GM12878 (cell line): Measurements from ENCODE around the gene ALG8.

Experiments used
- ASH2L ChIP-seq: fragments of 300-600, 200-600 bp; sonication (generic); IDR thresholded peaks from 2 replicates; pipeline ENCODE4 v1.6.1; 2017; ENCODE audit warnings: low read depth, mild to moderate bottlenecking, borderline replicate concordance
- EGR1 ChIP-seq, 2 experiments: IDR thresholded peaks; 1 replicate in 1 of 2; 2 replicates in 1 of 2; pipeline ENCODE4 v1.6.1; 2011 to 2012; ENCODE audit warnings: low read depth in 2 of 2, low read length in 2 of 2, borderline replicate concordance in 1 of 2, mild to moderate bottlenecking in 1 of 2, moderate library complexity in 1 of 2
- EP300 ChIP-seq, 2 experiments: fragments of 150-350 bp in 1 of 2; IDR thresholded peaks; 2 replicates each; pipeline ENCODE4 v1.6.1; 2011 to 2012; ENCODE audit warnings: low read depth in 2 of 2, low read length in 2 of 2, borderline replicate concordance in 1 of 2, improper control_type of control experiment in 1 of 2, inconsistent platforms in 1 of 2; ENCODE audit not compliant: control insufficient read depth in 1 of 2
- EZH2 ChIP-seq: IDR thresholded peaks from 2 replicates; pipeline ENCODE4 v1.6.1; 2012; ENCODE audit warnings: low read depth, mild to moderate bottlenecking, control low read depth, inconsistent platforms, low read length, borderline replicate concordance; ENCODE audit not compliant: control insufficient read depth
- KAT2A ChIP-seq: conservative IDR thresholded peaks from 2 replicates; pipeline ENCODE4 v1.6.1; 2011; ENCODE audit warnings: low read depth, low read length; ENCODE audit not compliant: control insufficient read depth
- POLR2A ChIP-seq: IDR thresholded peaks from 2 replicates; pipeline ENCODE4 v1.6.1; 2011; ENCODE audit warnings: low read depth, mild to moderate bottlenecking, low read length
- RBBP5 ChIP-seq: fragments of 200-600 bp; sonication (generic); conservative IDR thresholded peaks from 2 replicates; pipeline ENCODE4 v1.6.1; 2016
- RCOR1 ChIP-seq: conservative IDR thresholded peaks from 2 replicates; pipeline ENCODE4 v1.6.1; 2012; ENCODE audit warnings: low read depth, low read length, improper control_type of control experiment
- RELA ChIP-seq: fragments of 450-650 bp; IDR thresholded peaks from 2 replicates; pipeline ENCODE4 v1.8.0; 2014; ENCODE audit warnings: borderline replicate concordance; ENCODE audit not compliant: partially characterized antibody
- ZBTB40 ChIP-seq: fragments of 450-650 bp; IDR thresholded peaks from 2 replicates; pipeline ENCODE4 v1.6.1; 2016; ENCODE audit warnings: mild to moderate bottlenecking, moderate library complexity, borderline replicate concordance
- ZNF217 ChIP-seq: fragments of 450-650 bp; IDR thresholded peaks from 2 replicates; pipeline ENCODE4 v1.6.1; 2017; ENCODE audit warnings: antibody characterized with exemption, mild to moderate bottlenecking
- TF ChIP-seq, protein P1 (sequence below), 3 experiments: IDR thresholded peaks in 2 of 3; conservative IDR thresholded peaks in 1 of 3; 2 replicates each; pipeline ENCODE4 v1.5.1; 2011; ENCODE audit warnings: low read depth in 3 of 3, low read length in 3 of 3, mild to moderate bottlenecking in 3 of 3, control low read depth in 2 of 3, moderate library complexity in 2 of 3, inconsistent platforms in 1 of 3, mixed read lengths in 1 of 3; ENCODE audit not compliant: control insufficient read depth in 2 of 3, insufficient read depth in 1 of 3; ENCODE audit errors: extremely low read depth in 1 of 3
- TF ChIP-seq, protein P2 (sequence below): IDR thresholded peaks from 2 replicates; pipeline ENCODE4 v1.6.1; 2011; ENCODE audit warnings: low read depth, low read length, improper control_type of control experiment, borderline replicate concordance
- TF ChIP-seq, protein P3 (sequence below): IDR thresholded peaks from 2 replicates; pipeline ENCODE4 v1.6.1; 2012; ENCODE audit warnings: low read depth, low read length, improper control_type of control experiment

- no peak for TF ChIP-seq RBBP5
- TF ChIP-seq, protein P1, sequence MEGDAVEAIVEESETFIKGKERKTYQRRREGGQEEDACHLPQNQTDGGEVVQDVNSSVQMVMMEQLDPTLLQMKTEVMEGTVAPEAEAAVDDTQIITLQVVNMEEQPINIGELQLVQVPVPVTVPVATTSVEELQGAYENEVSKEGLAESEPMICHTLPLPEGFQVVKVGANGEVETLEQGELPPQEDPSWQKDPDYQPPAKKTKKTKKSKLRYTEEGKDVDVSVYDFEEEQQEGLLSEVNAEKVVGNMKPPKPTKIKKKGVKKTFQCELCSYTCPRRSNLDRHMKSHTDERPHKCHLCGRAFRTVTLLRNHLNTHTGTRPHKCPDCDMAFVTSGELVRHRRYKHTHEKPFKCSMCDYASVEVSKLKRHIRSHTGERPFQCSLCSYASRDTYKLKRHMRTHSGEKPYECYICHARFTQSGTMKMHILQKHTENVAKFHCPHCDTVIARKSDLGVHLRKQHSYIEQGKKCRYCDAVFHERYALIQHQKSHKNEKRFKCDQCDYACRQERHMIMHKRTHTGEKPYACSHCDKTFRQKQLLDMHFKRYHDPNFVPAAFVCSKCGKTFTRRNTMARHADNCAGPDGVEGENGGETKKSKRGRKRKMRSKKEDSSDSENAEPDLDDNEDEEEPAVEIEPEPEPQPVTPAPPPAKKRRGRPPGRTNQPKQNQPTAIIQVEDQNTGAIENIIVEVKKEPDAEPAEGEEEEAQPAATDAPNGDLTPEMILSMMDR (IDR thresholded peaks at IDR 0.05 in 2 of 3, conservative IDR thresholded peaks at IDR 0.05 in 1 of 3; ENCODE audit: control insufficient read depth in 2 of 3, extremely low read depth in 1 of 3, insufficient read depth in 1 of 3, low read depth in 3 of 3, low read length in 3 of 3): no peak
- no peak for TF ChIP-seq ASH2L
- TF ChIP-seq, protein P2, sequence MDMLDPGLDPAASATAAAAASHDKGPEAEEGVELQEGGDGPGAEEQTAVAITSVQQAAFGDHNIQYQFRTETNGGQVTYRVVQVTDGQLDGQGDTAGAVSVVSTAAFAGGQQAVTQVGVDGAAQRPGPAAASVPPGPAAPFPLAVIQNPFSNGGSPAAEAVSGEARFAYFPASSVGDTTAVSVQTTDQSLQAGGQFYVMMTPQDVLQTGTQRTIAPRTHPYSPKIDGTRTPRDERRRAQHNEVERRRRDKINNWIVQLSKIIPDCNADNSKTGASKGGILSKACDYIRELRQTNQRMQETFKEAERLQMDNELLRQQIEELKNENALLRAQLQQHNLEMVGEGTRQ: no peak
- TF ChIP-seq ZNF217: no peak
- no peak for TF ChIP-seq RELA
- no peak for TF ChIP-seq EP300 (IDR thresholded peaks at IDR 0.05; ENCODE audit: borderline replicate concordance in 1 of 2, control insufficient read depth in 1 of 2, low read depth in 2 of 2, low read length in 2 of 2)
- TF ChIP-seq ZBTB40: no peak
- no peak for TF ChIP-seq KAT2A
- no peak for TF ChIP-seq EGR1 (IDR thresholded peaks at IDR 0.05; ENCODE audit: borderline replicate concordance in 1 of 2, low read depth in 2 of 2, low read length in 2 of 2)
- TF ChIP-seq EZH2: no peak
- TF ChIP-seq, protein P3, sequence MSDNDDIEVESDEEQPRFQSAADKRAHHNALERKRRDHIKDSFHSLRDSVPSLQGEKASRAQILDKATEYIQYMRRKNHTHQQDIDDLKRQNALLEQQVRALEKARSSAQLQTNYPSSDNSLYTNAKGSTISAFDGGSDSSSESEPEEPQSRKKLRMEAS: no peak
- no peak for TF ChIP-seq POLR2A
- no peak for TF ChIP-seq RCOR1
These were observed 74.2 kb downstream of the ALG8 start for GRCh38 chr11:78065203-78065602.
